B cell (primary cell): Measurements from ENCODE around the gene ASTN2. TPM values are rescaled to one million over a fixed set of nuclear protein-coding genes. Genes with fewer than 3 reads are reported as not detected.

Source experiments
- ATAC-seq: fragments of 200-7000 bp; cut with Tn5 transposase; one replicate; pipeline ENCODE4 v1.10.0; 2021; ENCODE audit warnings: low read depth, mild to moderate bottlenecking, moderate number of reproducible peaks, moderate library complexity
- CTCF ChIA-PET: fragments of 350-600 bp; sonication (Branson Sonifier 250); formaldehyde crosslinking; loops from one replicate; lab custom pipeline; 2021; ENCODE audit warnings: antibody characterized with exemption, inconsistent platforms; lab: Charles Lee
- POLR2A ChIA-PET: fragments of 350-600 bp; sonication (Branson Sonifier 250); formaldehyde crosslinking; loops from one replicate; lab custom pipeline; 2021; ENCODE audit warnings: antibody characterized with exemption; lab: Charles Lee
- DNase-seq: peaks from one replicate; pipeline ENCODE4 v3.0.0; 2013
- H2AFZ ChIP-seq: 2 replicates; pipeline ENCODE4 v1.6.1; 2012; ENCODE audit warnings: mild to moderate bottlenecking, low read depth, low read length; ENCODE audit not compliant: insufficient read depth, poor library complexity, severe bottlenecking
- H3K27ac ChIP-seq, 2 donors: 1 replicate in 1 of 2; 2 replicates in 1 of 2; pipeline ENCODE4 v1.5.1; 2012 to 2013; ENCODE audit warnings: low read length in 2 of 2, mild to moderate bottlenecking in 2 of 2, moderate library complexity in 1 of 2
- H3K27me3 ChIP-seq, 4 experiments: fragments of 200-600 bp in 1 of 4; sonication (generic) in 1 of 4; replicated peaks in 1 of 4; 1 replicate in 2 of 4; 2 replicates in 2 of 4; pipeline versions ENCODE4 v1.6.1 to v1.7.0; 2013 to 2016; ENCODE audit warnings: low read length in 3 of 4, mild to moderate bottlenecking in 2 of 4, mixed read lengths in 1 of 4, moderate library complexity in 1 of 4; ENCODE audit not compliant: insufficient read depth in 4 of 4, control insufficient read depth in 3 of 4; ENCODE audit errors: control extremely low read depth in 1 of 4
- H3K36me3 ChIP-seq, 2 experiments: replicated peaks in 1 of 2; 1 replicate in 1 of 2; 2 replicates in 1 of 2; pipeline versions ENCODE4 v1.6.1 to v1.7.1; 2013; ENCODE audit warnings: low read length in 1 of 2; ENCODE audit not compliant: insufficient read depth in 2 of 2, control insufficient read depth in 1 of 2; ENCODE audit errors: control extremely low read depth in 1 of 2, extremely low read depth in 1 of 2
- H3K4me1 ChIP-seq, 2 donors: fragments of 200-600 bp in 1 of 2; sonication (generic) in 1 of 2; 1 replicate in 1 of 2; 2 replicates in 1 of 2; pipeline versions ENCODE4 v1.5.1 to v1.6.1; 2013 to 2017; ENCODE audit warnings: low read length in 2 of 2; ENCODE audit not compliant: control insufficient read depth in 2 of 2, insufficient read depth in 2 of 2
- H3K4me2 ChIP-seq: replicated peaks from 2 replicates; pipeline ENCODE3; 2012; ENCODE audit warnings: mild to moderate bottlenecking, low read depth, low read length; ENCODE audit not compliant: poor library complexity, severe bottlenecking
- H3K4me3 ChIP-seq, 5 experiments: fragments of 200-600 bp in 1 of 5; sonication (generic) in 1 of 5; 1 replicate in 3 of 5; 2 replicates in 2 of 5; pipeline versions ENCODE4 v1.5.1 to v1.7.0; 2011 to 2016; ENCODE audit warnings: low read length in 4 of 5, mild to moderate bottlenecking in 4 of 5, low read depth in 2 of 5, control low read depth in 1 of 5, moderate library complexity in 1 of 5; ENCODE audit not compliant: insufficient read depth in 1 of 5; ENCODE audit errors: control extremely low read depth in 1 of 5, extremely low read depth in 1 of 5
- H3K79me2 ChIP-seq: fragments of 200-600 bp; sonication (generic); one replicate; pipeline ENCODE4 v1.6.0; 2016; ENCODE audit warnings: low read length; ENCODE audit not compliant: control insufficient read depth, insufficient read depth
- H3K9ac ChIP-seq: fragments of 200-600 bp; sonication (generic); 2 replicates; pipeline ENCODE4 v1.6.1; 2017; ENCODE audit warnings: mild to moderate bottlenecking, low read length, moderate library complexity
- H3K9me3 ChIP-seq, 3 donors: one replicate each; pipeline versions ENCODE4 v1.6.1 to v1.7.1; 2013; ENCODE audit warnings: low read length in 2 of 3; ENCODE audit not compliant: control insufficient read depth in 2 of 3, insufficient read depth in 1 of 3; ENCODE audit errors: control extremely low read depth in 1 of 3
- H4K20me1 ChIP-seq: 2 replicates; pipeline ENCODE4 v1.6.0; 2012; ENCODE audit warnings: mild to moderate bottlenecking, low read length; ENCODE audit not compliant: insufficient read depth, control insufficient read depth, poor library complexity, severe bottlenecking
- H3K27ac Mint-ChIP-seq: one replicate; pipeline ENCODE4 v1.8.0; 2021; ENCODE audit warnings: mixed read lengths
- H3K27me3 Mint-ChIP-seq: one replicate; pipeline ENCODE4 v1.8.0; 2021; ENCODE audit warnings: mixed read lengths
- H3K4me1 Mint-ChIP-seq: one replicate; pipeline ENCODE4 v1.8.0; 2021; ENCODE audit warnings: mixed read lengths
- H3K4me3 Mint-ChIP-seq: one replicate; pipeline ENCODE4 v1.8.0; 2021; ENCODE audit warnings: mixed read lengths
- H3K9me3 Mint-ChIP-seq: one replicate; pipeline ENCODE4 v1.8.0; 2022; ENCODE audit warnings: mixed read lengths; ENCODE audit not compliant: insufficient read depth
- CTCF ChIP-seq: fragments of 200-600 bp; IDR thresholded peaks from one replicate; pipeline ENCODE4 v1.8.0; 2022; ENCODE audit warnings: antibody characterized with exemption, mild to moderate bottlenecking
- EZH2 ChIP-seq: IDR thresholded peaks from 2 replicates; pipeline ENCODE4 v1.6.1; 2012; ENCODE audit warnings: borderline replicate concordance, low read depth, mild to moderate bottlenecking, moderate library complexity, low read length; ENCODE audit not compliant: insufficient read depth, poor library complexity, severe bottlenecking
- WGBS: methylation state at CpG from one replicate; pipeline ENCODE4 v1.1.5; 2013; ENCODE audit warnings: missing lambda C conversion rate; ENCODE audit not compliant: insufficient coverage; 5-methylcytosine and 5-hydroxymethylcytosine counted together
- intact Hi-C: fragments of 100-400 bp; cut with micrococcal nuclease; formaldehyde crosslinking; loops from one replicate; pipeline ENCODE4 v1.10.0; 2022
- polyA plus RNA-seq: library from polyadenylated mRNA; depleted of rRNA; stranded (reverse); fragments of >200 nt; gene quantifications from 2 replicates; pipeline ENCODE4 v1.2.3, GENCODE V29; 2012
- total RNA-seq, 2 donors: library from RNA; stranded (reverse); fragments of 120-200 nt in 1 of 2; gene quantifications; 1 replicate in 1 of 2; 2 replicates in 1 of 2; pipeline versions ENCODE4 v1.2.3 to v1.2.4, GENCODE V29; 2013 to 2022

The ASTN2 gene
- total and polyA plus RNA-seq, 2 donors (not counting 1 experiment from before 2014, with no cell fraction given): 1.2 to 3.6 TPM

GRCh38 chr9:116555556-116556155 lies 859.2 kb downstream of the ASTN2 start:
- Histone ChIP-seq H3K9me3 (no peaks in the 10 kb centered on the region), H2AFZ (no peak overlapping the region), H4K20me1 (no peaks in the 10 kb centered on the region), H3K9ac (no peak overlapping the region), H3K79me2 (no peaks in the 10 kb centered on the region), H3K4me2 (no peak overlapping the region), H3K27ac (no peak overlapping the region), H3K27me3 (no peaks in the 10 kb centered on the region), H3K36me3 (no peaks in the 10 kb centered on the region), H3K4me3 (no peak overlapping the region), H3K4me1 (no peaks in the 10 kb centered on the region)
- Mint-ChIP-seq H3K4me1 (no peaks in the 10 kb centered on the region), H3K27me3 (no peaks in the 10 kb centered on the region), H3K4me3 (no peak overlapping the region), H3K27ac (no peak overlapping the region), H3K9me3 (no peaks in the 10 kb centered on the region)
- DNase-seq: no peak
- intact Hi-C loops: no loop called here
- no CpG with 5 or more reads among the region's 3 CpGs for WGBS
- no peak for ATAC-seq
- POLR2A ChIA-PET: no interaction called here
- TF ChIP-seq CTCF: no peak
- TF ChIP-seq EZH2: no peak
- CTCF ChIA-PET: no interaction called here

GRCh38 chr9:116555119-116555518 lies 859.7 kb downstream of the ASTN2 start:
- H3K9me3 ChIP-seq: no peaks in the 10 kb centered on the region
- no peak overlapping the region for H2AFZ ChIP-seq
- no peaks in the 10 kb centered on the region for H4K20me1 ChIP-seq
- no peaks in the 10 kb centered on the region for H3K4me1 ChIP-seq
- Mint-ChIP-seq H3K4me3 (no peak overlapping the region), H3K4me1 (no peaks in the 10 kb centered on the region), H3K9me3 (no peaks in the 10 kb centered on the region), H3K27me3 (no peaks in the 10 kb centered on the region), H3K27ac (no peak overlapping the region)
- H3K79me2 ChIP-seq: no peaks in the 10 kb centered on the region
- H3K36me3 ChIP-seq: no peaks in the 10 kb centered on the region
- WGBS: 96% methylated on average over 4 of the region's 7 CpGs
- no peak overlapping the region for H3K4me2 ChIP-seq
- H3K27me3 ChIP-seq: no peaks in the 10 kb centered on the region
- H3K27ac ChIP-seq: no peak overlapping the region
- H3K9ac ChIP-seq: no peak overlapping the region
- intact Hi-C loops: no loop called here
- POLR2A ChIA-PET: no interaction called here
- CTCF ChIA-PET: no interaction called here
- H3K4me3 ChIP-seq: no peak overlapping the region
- ATAC-seq (no peak), DNase-seq (no peak)
- TF ChIP-seq CTCF (no peak), EZH2 (no peak)
